Measurements from ENCODE around the gene NPAS3. TPM values are rescaled to one million over a fixed set of nuclear protein-coding genes. Genes with fewer than 3 reads are reported as not detected.

NPAS3 gene
- total and polyA plus RNA-seq, 2 donors (not counting 3 experiments of a cell fraction or from before 2014, with no cell fraction given), result 0.10 to 0.13 TPM

- Histone ChIP-seq H3K4me2 (ENCODE audit: insufficient read depth, low read length) (no peak overlapping the region), H3K9ac (replicated peaks; ENCODE audit: extremely low read depth, insufficient read depth, low read length) (no peak overlapping the region), H3K9me1 (replicated peaks; ENCODE audit: control insufficient read depth, extremely low read depth, insufficient read depth, low read length) (no peaks in the 10 kb centered on the region), H3K4me3 (replicated peaks in 1 of 3; ENCODE audit: insufficient read depth in 1 of 3, low read depth in 1 of 3, low read length in 3 of 3) (no peak overlapping the region), H3K27me3 (ENCODE audit: control insufficient read depth in 2 of 2, insufficient read depth in 2 of 2, low read length in 2 of 2) (peaks cover 1 to 2% of the 10 kb centered on the region in 2 experiments), H3K4me1 (ENCODE audit: control insufficient read depth, extremely low read depth, insufficient read depth, low read length) (no peaks in the 10 kb centered on the region), H3K79me2 (ENCODE audit: control insufficient read depth, insufficient read depth, low read length) (no peaks in the 10 kb centered on the region), H3K27ac (ENCODE audit: insufficient read depth, low read depth, low read length) (no peak overlapping the region), H2AFZ (ENCODE audit: low read depth, low read length) (no peak overlapping the region), H3K36me3 (ENCODE audit: control insufficient read depth in 2 of 2, extremely low read depth in 1 of 2, insufficient read depth in 2 of 2, low read length in 2 of 2) (no peaks in the 10 kb centered on the region), H3K9me3 (replicated peaks; ENCODE audit: control insufficient read depth, insufficient read depth, low read length) (no peaks in the 10 kb centered on the region), H4K20me1 (replicated peaks; ENCODE audit: control insufficient read depth, extremely low read depth, insufficient read depth, low read length) (no peaks in the 10 kb centered on the region)
- BruUV-seq (replicated peaks), result no TSS peak
- intact Hi-C loops (cut with micrococcal nuclease) (no loop called here), dilution Hi-C loops (cut with MboI; ENCODE audit: extremely low pct_ligation_motif_present, low sequenced_read_pairs) (no loop called here)
- TF ChIP-seq JUN (IDR thresholded peaks at IDR 0.05; ENCODE audit: borderline replicate concordance, insufficient read depth, insufficient read length, low read depth), result no peak
- TF ChIP-seq EZH2 (IDR thresholded peaks at IDR 0.05; ENCODE audit: borderline replicate concordance, low read depth, low read length, severe bottlenecking), result no peak
- no peak for TF ChIP-seq POLR2AphosphoS5 (IDR thresholded peaks at IDR 0.05; ENCODE audit: insufficient read depth, low read depth, low read length)
- TF ChIP-seq GATA2 (IDR thresholded peaks at IDR 0.05; ENCODE audit: insufficient read depth, insufficient read length, low read depth, low read length), result no peak
- TF ChIP-seq CTCF (IDR thresholded peaks at IDR 0.05; ENCODE audit: extremely low read depth in 1 of 2, insufficient read depth in 1 of 2, low read depth in 1 of 2, low read length in 2 of 2), result no peak
- TF ChIP-seq POLR2A (IDR thresholded peaks at IDR 0.05; ENCODE audit: low read depth, low read length), result no peak
- TF ChIP-seq FOS (IDR thresholded peaks at IDR 0.05; ENCODE audit: borderline replicate concordance, insufficient read depth, low read length), result no peak
- no peak for TF ChIP-seq MAX (IDR thresholded peaks at IDR 0.05; ENCODE audit: insufficient read depth, insufficient read length)
- TF ChIP-seq MYC (IDR thresholded peaks at IDR 0.05; ENCODE audit: low read depth, low read length), result no peak
- DNase-seq (ENCODE audit: low read depth, low spot score) (no peak), FAIRE-seq (no peak)
- POLR2A ChIA-PET, result no interaction called here
- CTCF ChIA-PET, result interaction anchor here (2.5 to 13.1 kb wide), 2 partner anchors 14 to 261 kb away, joined by 10 to 407 read pairs; no protein-coding TSS in a partner anchor
Observed at GRCh38 chr14:33835261-33835655, 896.6 kb downstream of the NPAS3 start.

Measured in endothelial cell of umbilical vein (primary cell).